Effector memory CD8-positive, alpha-beta T cell (primary cell): ENCODE measurements around the gene CNRIP1.
A peak's percentile ranks its signal among the peaks of the same experiment; 100 is the strongest.

ENCODE experiments used
- ATAC-seq: fragments of 150-1000 bp; cut with Tn5 transposase; replicated peaks from 2 replicates; pipeline ENCODE4 v1.10.0; 2021; ENCODE audit warnings: mild to moderate bottlenecking, moderate library complexity
- DNase-seq, 3 experiments: peaks; one replicate each; pipeline ENCODE4 v3.0.0; 2021
- H3K27ac Mint-ChIP-seq, 2 donors: one replicate each; pipeline ENCODE4 v1.8.0; 2022; ENCODE audit warnings: mild to moderate bottlenecking in 2 of 2, mixed read lengths in 2 of 2, moderate library complexity in 2 of 2
- H3K27me3 Mint-ChIP-seq, 2 donors: one replicate each; pipeline ENCODE4 v1.8.0; 2022; ENCODE audit warnings: mixed read lengths in 2 of 2
- H3K36me3 Mint-ChIP-seq: one replicate; pipeline ENCODE4 v1.8.0; 2022; ENCODE audit warnings: mild to moderate bottlenecking, moderate library complexity, mixed read lengths; ENCODE audit not compliant: insufficient read depth
- H3K4me1 Mint-ChIP-seq, 2 donors: one replicate each; pipeline ENCODE4 v1.8.0; 2022; ENCODE audit warnings: low read depth in 2 of 2, mixed read lengths in 2 of 2
- H3K4me3 Mint-ChIP-seq, 2 donors: one replicate each; pipeline ENCODE4 v1.8.0; 2022; ENCODE audit warnings: mild to moderate bottlenecking in 2 of 2, mixed read lengths in 2 of 2, moderate library complexity in 2 of 2
- H3K9me3 Mint-ChIP-seq, 2 donors: one replicate each; pipeline ENCODE4 v1.8.0; 2022; ENCODE audit warnings: mixed read lengths in 2 of 2

Gene CNRIP1

GRCh38 chr2:68294187-68294586, 25.6 kb downstream of the CNRIP1 start:
- no peak for ATAC-seq
- Mint-ChIP-seq H3K4me3 (no peak overlapping the region), H3K9me3 (no peaks in the 10 kb centered on the region), H3K27ac (no peak overlapping the region), H3K36me3 (no peaks in the 10 kb centered on the region), H3K4me1 (peaks cover 5 to 11% of the 10 kb centered on the region in 2 donors), H3K27me3 (peaks cover 7 to 14% of the 10 kb centered on the region in 2 donors)
- DNase-seq, result no peak

GRCh38 chr2:68293755-68294154, 26.0 kb downstream of the CNRIP1 start:
- no peak overlapping the region for H3K4me3 Mint-ChIP-seq
- DNase-seq (no peak), ATAC-seq (no peak)
- H3K36me3 Mint-ChIP-seq, result no peaks in the 10 kb centered on the region
- no peak overlapping the region for H3K27ac Mint-ChIP-seq
- H3K4me1 Mint-ChIP-seq, result peaks cover 5 to 11% of the 10 kb centered on the region in 2 donors
- peaks cover 7 to 9% of the 10 kb centered on the region in 2 donors for H3K27me3 Mint-ChIP-seq
- no peaks in the 10 kb centered on the region for H3K9me3 Mint-ChIP-seq

GRCh38 chr2:68293024-68293423, 26.7 kb downstream of the CNRIP1 start:
- no peak for DNase-seq
- no peak overlapping the region for H3K27ac Mint-ChIP-seq
- H3K27me3 Mint-ChIP-seq, result peaks cover 7 to 9% of the 10 kb centered on the region in 2 donors
- no peaks in the 10 kb centered on the region for H3K36me3 Mint-ChIP-seq
- no peak overlapping the region for H3K4me3 Mint-ChIP-seq
- ATAC-seq, result no peak
- no peaks in the 10 kb centered on the region for H3K9me3 Mint-ChIP-seq
- peaks cover 5 to 11% of the 10 kb centered on the region in 2 donors for H3K4me1 Mint-ChIP-seq

GRCh38 chr2:68292108-68292710, 27.5 kb downstream of the CNRIP1 start:
- Mint-ChIP-seq H3K9me3 (no peaks in the 10 kb centered on the region), H3K27ac (no peak overlapping the region)

GRCh38 chr2:68291314-68291713, 28.4 kb downstream of the CNRIP1 start:
- H3K27ac Mint-ChIP-seq, result no peak overlapping the region
- H3K4me1 Mint-ChIP-seq, result peaks cover 5 to 11% of the 10 kb centered on the region in 2 donors
- peaks cover 7 to 18% of the 10 kb centered on the region in 2 donors for H3K27me3 Mint-ChIP-seq
- DNase-seq (no peak), ATAC-seq (no peak)
- H3K9me3 Mint-ChIP-seq, result no peaks in the 10 kb centered on the region
- H3K4me3 Mint-ChIP-seq, result no peak overlapping the region
- H3K36me3 Mint-ChIP-seq, result no peaks in the 10 kb centered on the region

More at GRCh38 chr2:68292108-68292710, 27.5 kb downstream of the CNRIP1 start:
- Mint-ChIP-seq H3K27me3 (peaks cover 7 to 17% of the 10 kb centered on the region in 2 donors), H3K4me1 (peaks cover 5 to 11% of the 10 kb centered on the region in 2 donors), H3K36me3 (no peaks in the 10 kb centered on the region), H3K4me3 (no peak overlapping the region)
- ATAC-seq (peak; percentile 51), DNase-seq (peak in 1 of 3 experiments; percentile 15)

- ATAC-seq (no peak), DNase-seq (no peak)
- Mint-ChIP-seq H3K4me1 (peaks cover 5 to 11% of the 10 kb centered on the region in 2 donors), H3K9me3 (no peaks in the 10 kb centered on the region), H3K4me3 (no peak overlapping the region), H3K36me3 (no peaks in the 10 kb centered on the region), H3K27me3 (peaks cover 10 to 18% of the 10 kb centered on the region in 2 donors), H3K27ac (no peak overlapping the region)
Measured at GRCh38 chr2:68290901-68291300, 28.8 kb downstream of the CNRIP1 start.

- no peak overlapping the region for H3K4me3 Mint-ChIP-seq
- peaks cover 0 to under 1% of the 10 kb centered on the region in 2 donors for H3K4me1 Mint-ChIP-seq
- DNase-seq, result no peak
- ATAC-seq, result no peak
- no peaks in the 10 kb centered on the region for H3K36me3 Mint-ChIP-seq
- H3K27me3 Mint-ChIP-seq, result peaks cover 18 to 28% of the 10 kb centered on the region in 2 donors
- no peaks in the 10 kb centered on the region for H3K9me3 Mint-ChIP-seq
- H3K27ac Mint-ChIP-seq, result no peak overlapping the region
Measured at GRCh38 chr2:68287580-68288441, 31.9 kb downstream of the CNRIP1 start.

- H3K27me3 Mint-ChIP-seq, result peaks cover 17 to 27% of the 10 kb centered on the region in 2 donors
- H3K27ac Mint-ChIP-seq, result no peak overlapping the region
- no peak for DNase-seq
- H3K9me3 Mint-ChIP-seq, result no peaks in the 10 kb centered on the region
- no peaks in the 10 kb centered on the region for H3K36me3 Mint-ChIP-seq
- no peak overlapping the region for H3K4me3 Mint-ChIP-seq
- H3K4me1 Mint-ChIP-seq, result peaks cover 0 to 3% of the 10 kb centered on the region in 2 donors
- ATAC-seq, result no peak
Measured at GRCh38 chr2:68284896-68285295, 34.9 kb downstream of the CNRIP1 start.

- H3K9me3 Mint-ChIP-seq, result no peaks in the 10 kb centered on the region
- DNase-seq (no peak), ATAC-seq (no peak)
- H3K36me3 Mint-ChIP-seq, result no peaks in the 10 kb centered on the region
- H3K27me3 Mint-ChIP-seq, result peaks cover 17 to 27% of the 10 kb centered on the region in 2 donors
- H3K27ac Mint-ChIP-seq, result no peak overlapping the region
- peaks cover 0 to 3% of the 10 kb centered on the region in 2 donors for H3K4me1 Mint-ChIP-seq
- H3K4me3 Mint-ChIP-seq, result no peak overlapping the region
Measured at GRCh38 chr2:68283419-68283812, 36.3 kb downstream of the CNRIP1 start.

GRCh38 chr2:68282811-68283418, 36.8 kb downstream of the CNRIP1 start:
- ATAC-seq, result peak; percentile 69
- no peaks in the 10 kb centered on the region for H3K9me3 Mint-ChIP-seq
- H3K36me3 Mint-ChIP-seq, result no peaks in the 10 kb centered on the region
- H3K4me1 Mint-ChIP-seq, result peaks cover 0 to 3% of the 10 kb centered on the region in 2 donors
- no peak overlapping the region for H3K4me3 Mint-ChIP-seq
- peaks cover 17 to 26% of the 10 kb centered on the region in 2 donors for H3K27me3 Mint-ChIP-seq
- peak in 2 of 3 experiments; percentile 6 to 8 for DNase-seq
- no peak overlapping the region for H3K27ac Mint-ChIP-seq

GRCh38 chr2:68280796-68281195, 39.0 kb downstream of the CNRIP1 start:
- H3K4me1 Mint-ChIP-seq, result peaks cover 0 to 3% of the 10 kb centered on the region in 2 donors
- peaks cover 23 to 36% of the 10 kb centered on the region in 2 donors for H3K27me3 Mint-ChIP-seq
- no peaks in the 10 kb centered on the region for H3K36me3 Mint-ChIP-seq
- H3K9me3 Mint-ChIP-seq, result no peaks in the 10 kb centered on the region
- no peak for DNase-seq
- no peak overlapping the region for H3K4me3 Mint-ChIP-seq
- ATAC-seq, result no peak
- no peak overlapping the region for H3K27ac Mint-ChIP-seq

- no peak for DNase-seq
- Mint-ChIP-seq H3K4me3 (no peak overlapping the region), H3K36me3 (no peaks in the 10 kb centered on the region), H3K9me3 (no peaks in the 10 kb centered on the region), H3K27ac (no peak overlapping the region), H3K4me1 (peaks cover 0 to 3% of the 10 kb centered on the region in 2 donors), H3K27me3 (peaks cover 26 to 39% of the 10 kb centered on the region in 2 donors)
- no peak for ATAC-seq
Measured at GRCh38 chr2:68280348-68280747, 39.4 kb downstream of the CNRIP1 start.

- ATAC-seq (no peak), DNase-seq (no peak)
- Mint-ChIP-seq H3K27me3 (peaks cover 26 to 39% of the 10 kb centered on the region in 2 donors), H3K36me3 (no peaks in the 10 kb centered on the region), H3K4me1 (peaks cover 0 to 3% of the 10 kb centered on the region in 2 donors), H3K4me3 (no peak overlapping the region), H3K27ac (no peak overlapping the region), H3K9me3 (no peaks in the 10 kb centered on the region)
Measured at GRCh38 chr2:68279691-68280090, 40.1 kb downstream of the CNRIP1 start.
